GM19468 (cell line): ENCODE measurements around the gene IMP4.
"Not testable (repeated sequence)": the region's sequence is repeated elsewhere in the genome, so short reads cannot be mapped to it uniquely, and the experiment has no call there.

Experiments
- ATAC-seq: cut with Tn5 transposase; IDR thresholded peaks from one replicate; pipeline ENCODE4 v1.9.1; 2021; ENCODE audit warnings: mild to moderate bottlenecking, moderate library complexity, moderate number of reproducible peaks; ENCODE audit not compliant: unreplicated experiment; ENCODE audit errors: extremely low read depth

Gene IMP4, protein sequence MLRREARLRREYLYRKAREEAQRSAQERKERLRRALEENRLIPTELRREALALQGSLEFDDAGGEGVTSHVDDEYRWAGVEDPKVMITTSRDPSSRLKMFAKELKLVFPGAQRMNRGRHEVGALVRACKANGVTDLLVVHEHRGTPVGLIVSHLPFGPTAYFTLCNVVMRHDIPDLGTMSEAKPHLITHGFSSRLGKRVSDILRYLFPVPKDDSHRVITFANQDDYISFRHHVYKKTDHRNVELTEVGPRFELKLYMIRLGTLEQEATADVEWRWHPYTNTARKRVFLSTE

GRCh38 chr2:130342533-130343275, at the start of gene IMP4:
Gene IMP4 (plus strand): TSS chr2:130342897. CDS start chr2:130342933, 36 bp downstream.
- peak; percentile 94 for ATAC-seq

- ATAC-seq: no peak
Measured at GRCh38 chr2:130300258-130300969, 42.3 kb upstream of the IMP4 start.

GRCh38 chr2:130300970-130301348, 41.7 kb upstream of the IMP4 start:
- ATAC-seq: no peak

GRCh38 chr2:130302164-130302886, 40.4 kb upstream of the IMP4 start:
- no peak for ATAC-seq

- no peak for ATAC-seq
Measured at GRCh38 chr2:130303169-130303568, 39.5 kb upstream of the IMP4 start.

- no peak for ATAC-seq
Measured at GRCh38 chr2:130304726-130305125, 38.0 kb upstream of the IMP4 start.

- ATAC-seq: no peak
Measured at GRCh38 chr2:130307850-130308249, 34.8 kb upstream of the IMP4 start.

- no peak for ATAC-seq
Measured at GRCh38 chr2:130310881-130311280, 31.8 kb upstream of the IMP4 start.

DNA sequence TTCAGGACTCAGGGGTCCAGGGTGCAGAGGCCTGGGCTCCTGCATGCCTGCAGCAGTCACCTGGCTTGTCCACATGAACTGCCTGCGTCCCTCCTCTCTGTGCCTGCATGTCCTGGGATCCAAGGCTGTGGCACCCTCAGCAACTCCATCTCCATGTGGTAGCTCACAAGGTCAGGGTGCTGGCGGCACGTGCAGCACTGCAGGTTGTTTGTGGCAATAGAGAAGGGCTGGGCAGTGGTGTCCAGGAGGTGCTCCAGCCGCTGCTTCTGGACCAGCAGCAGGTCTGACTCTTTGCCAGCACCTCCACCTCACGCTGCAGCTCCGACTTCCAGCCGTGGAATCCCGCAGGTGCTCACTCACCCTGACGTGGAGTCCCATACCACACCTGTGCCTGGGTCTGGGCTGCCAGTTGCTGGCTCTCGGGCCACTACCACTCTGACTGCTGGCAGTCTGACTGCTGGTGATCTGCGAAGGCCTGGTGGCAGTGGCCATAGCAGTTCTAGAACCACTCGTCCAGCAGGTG, 28.8 kb upstream of the IMP4 start:
- ATAC-seq: no peak

GRCh38 chr2:130314377-130314776, 28.3 kb upstream of the IMP4 start:
- ATAC-seq: no peak

GRCh38 chr2:130316596-130316995, 26.1 kb upstream of the IMP4 start:
- no peak for ATAC-seq

- no peak for ATAC-seq
Measured at GRCh38 chr2:130318906-130319305, 23.8 kb upstream of the IMP4 start.

DNA sequence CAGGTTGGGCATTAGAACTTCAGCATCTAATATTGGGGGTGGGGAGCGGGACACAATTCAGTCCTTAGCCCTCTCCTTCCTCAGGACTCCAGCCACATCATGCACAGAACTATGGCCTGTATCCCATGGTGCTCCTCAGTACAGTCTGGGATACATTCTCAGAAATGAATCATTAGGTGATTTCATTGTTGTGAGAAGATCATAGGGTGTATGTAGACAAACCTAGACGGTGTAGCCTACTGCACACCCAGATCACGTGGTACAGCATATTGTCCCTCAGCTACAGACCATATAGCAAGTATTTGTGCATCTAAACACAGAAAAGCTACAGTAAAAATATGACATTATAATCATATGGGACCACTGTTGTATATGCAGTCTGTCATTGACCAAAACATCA, 23.2 kb upstream of the IMP4 start:
- no peak for ATAC-seq

GRCh38 chr2:130327703-130328527, 14.8 kb upstream of the IMP4 start:
- ATAC-seq: no peak

DNA sequence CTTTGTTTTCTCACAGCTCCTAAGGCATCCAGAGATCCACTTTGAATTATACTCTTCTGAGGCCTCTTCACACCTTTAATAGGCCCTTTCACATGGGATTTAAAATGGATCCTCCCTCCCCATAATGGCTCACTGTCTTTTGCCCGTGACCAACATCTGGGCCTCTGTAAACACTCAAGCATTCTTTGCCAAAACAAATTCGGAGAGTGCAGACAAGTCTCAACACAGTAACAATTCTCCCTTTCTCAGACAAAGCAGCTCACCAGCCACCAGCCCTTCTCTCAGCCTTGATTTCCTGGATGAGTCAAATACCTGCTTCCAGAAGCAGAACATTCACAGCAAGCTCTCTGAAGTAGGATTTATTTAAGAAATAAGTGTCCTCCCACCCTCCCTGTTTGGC, 14.0 kb upstream of the IMP4 start:
- ATAC-seq: no peak

GRCh38 chr2:130332271-130333073, 10.2 kb upstream of the IMP4 start:
- ATAC-seq: no peak

GRCh38 chr2:130333253-130333652, 9.4 kb upstream of the IMP4 start:
- not testable (repeated sequence) for ATAC-seq

GRCh38 chr2:130334026-130334425, 8.7 kb upstream of the IMP4 start:
- no peak for ATAC-seq

DNA sequence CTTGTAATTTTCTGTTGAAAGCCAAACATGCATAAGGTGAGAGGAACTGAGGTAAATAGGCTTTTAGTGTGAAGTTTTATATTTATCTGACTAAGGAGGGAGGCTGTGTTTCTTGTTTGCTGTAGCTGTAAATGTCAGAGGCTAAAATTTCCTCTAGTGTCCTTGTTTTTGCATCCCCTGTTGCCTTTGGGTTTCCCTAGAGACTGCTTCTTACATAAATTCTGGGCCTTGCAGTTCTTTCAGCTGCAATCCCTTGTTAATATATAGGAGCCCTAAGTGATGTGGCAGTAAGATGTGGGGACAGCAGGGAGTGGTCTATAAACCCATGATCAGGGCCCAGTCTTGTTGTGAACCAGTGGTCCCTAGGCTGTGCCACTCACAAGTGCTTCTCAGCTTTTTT, 7.5 kb upstream of the IMP4 start:
- ATAC-seq: no peak
